HEK293 (cell line): ENCODE data around the gene CST9L.

Source experiments
- CTCF ChIA-PET: fragments of 350-600 bp; formaldehyde crosslinking; extraction: SDS; loops from one replicate; lab custom pipeline; 2021; ENCODE audit warnings: antibody characterized with exemption; lab: Yijun Ruan, JAX
- POLR2A ChIA-PET: fragments of 300-600 bp; formaldehyde crosslinking; extraction: SDS; loops from one replicate; lab custom pipeline; 2020; ENCODE audit warnings: antibody characterized with exemption, inconsistent platforms; lab: Yijun Ruan, JAX
- H3K27ac ChIP-seq: fragments of 200-500 bp; sonication (Bioruptor generic); 2 replicates; pipeline ENCODE4 v1.5.1; 2014; ENCODE audit warnings: low read depth, low read length, control low read depth, inconsistent platforms; ENCODE audit errors: extremely low read depth
- H3K36me3 ChIP-seq, 2 experiments: fragments of 200-500 bp in 1 of 2; sonication (Bioruptor generic) in 1 of 2; 1 replicate in 1 of 2; 2 replicates in 1 of 2; pipeline ENCODE4 v1.5.1; 2014 to 2017; ENCODE audit warnings: inconsistent platforms in 2 of 2, low read length in 2 of 2; ENCODE audit not compliant: control insufficient read depth in 2 of 2, insufficient read depth in 1 of 2
- H3K4me1 ChIP-seq: fragments of 200-500 bp; sonication (Bioruptor generic); 2 replicates; pipeline ENCODE4 v1.5.1; 2014; ENCODE audit warnings: mild to moderate bottlenecking, low read length, inconsistent platforms; ENCODE audit not compliant: control insufficient read depth, insufficient read depth
- H3K4me3 ChIP-seq: 2 replicates; pipeline ENCODE4 v1.5.1; 2011; ENCODE audit warnings: low read depth, mild to moderate bottlenecking, control low read depth, low read length, moderate library complexity
- H3K9me3 ChIP-seq: fragments of 200-500 bp; sonication (Bioruptor generic); 2 replicates; pipeline ENCODE4 v1.5.1; 2014; ENCODE audit warnings: low read depth, low read length, inconsistent platforms; ENCODE audit not compliant: control insufficient read depth, insufficient read depth
- BCL11A ChIP-seq: fragments of 450-650 bp; formaldehyde crosslinking; IDR thresholded peaks from 2 replicates; pipeline ENCODE4 v1.5.1; 2016; ENCODE audit warnings: low read depth, missing biosample characterization, missing genetic modification characterization
- EGR2 ChIP-seq: fragments of 450-650 bp; formaldehyde crosslinking; IDR thresholded peaks from 2 replicates; pipeline ENCODE4 v1.5.1; 2016; ENCODE audit warnings: low read depth, missing biosample characterization, missing genetic modification characterization
- FEZF1 ChIP-seq: fragments of 450-650 bp; formaldehyde crosslinking; IDR thresholded peaks from 2 replicates; pipeline ENCODE4 v1.5.1; 2016; ENCODE audit warnings: missing biosample characterization, missing genetic modification characterization
- KLF1 ChIP-seq: fragments of 450-650 bp; formaldehyde crosslinking; IDR thresholded peaks from 2 replicates; pipeline ENCODE4 v1.5.1; 2016; ENCODE audit warnings: missing biosample characterization, missing genetic modification characterization
- KLF17 ChIP-seq: fragments of 450-650 bp; formaldehyde crosslinking; IDR thresholded peaks from 2 replicates; pipeline ENCODE4 v1.5.1; 2016; ENCODE audit warnings: missing biosample characterization, missing genetic modification characterization
- KLF8 ChIP-seq: fragments of 450-650 bp; formaldehyde crosslinking; IDR thresholded peaks from 2 replicates; pipeline ENCODE4 v1.5.1; 2016; ENCODE audit warnings: missing biosample characterization, missing genetic modification characterization
- OSR2 ChIP-seq: fragments of 450-650 bp; formaldehyde crosslinking; IDR thresholded peaks from 2 replicates; pipeline ENCODE4 v1.5.1; 2016; ENCODE audit warnings: missing biosample characterization, missing genetic modification characterization
- OVOL3 ChIP-seq: fragments of 450-650 bp; formaldehyde crosslinking; IDR thresholded peaks from 2 replicates; pipeline ENCODE4 v1.5.1; 2016; ENCODE audit warnings: missing biosample characterization, missing genetic modification characterization
- RBAK ChIP-seq: fragments of 450-650 bp; formaldehyde crosslinking; IDR thresholded peaks from 2 replicates; pipeline ENCODE4 v1.5.1; 2016; ENCODE audit warnings: missing biosample characterization, missing genetic modification characterization
- ZBTB10 ChIP-seq: fragments of 450-650 bp; formaldehyde crosslinking; IDR thresholded peaks from 2 replicates; pipeline ENCODE4 v1.5.1; 2016; ENCODE audit warnings: missing biosample characterization, missing genetic modification characterization
- ZBTB26 ChIP-seq: fragments of 450-650 bp; formaldehyde crosslinking; optimal IDR thresholded peaks from 2 replicates; pipeline ENCODE3; 2016; ENCODE audit warnings: missing biosample characterization, mild to moderate bottlenecking, missing genetic modification characterization
- ZEB2 ChIP-seq: fragments of 450-650 bp; formaldehyde crosslinking; IDR thresholded peaks from 2 replicates; pipeline ENCODE4 v1.5.1; 2016; ENCODE audit warnings: missing biosample characterization, missing genetic modification characterization
- ZFP69B ChIP-seq: fragments of 450-650 bp; formaldehyde crosslinking; IDR thresholded peaks from 2 replicates; pipeline ENCODE4 v1.5.1; 2016; ENCODE audit warnings: missing biosample characterization, missing genetic modification characterization
- ZIC2 ChIP-seq: fragments of 450-650 bp; formaldehyde crosslinking; IDR thresholded peaks from 2 replicates; pipeline ENCODE4 v1.5.1; 2016; ENCODE audit warnings: missing biosample characterization, missing genetic modification characterization
- ZNF114 ChIP-seq: fragments of 450-650 bp; formaldehyde crosslinking; IDR thresholded peaks from 2 replicates; pipeline ENCODE4 v1.5.0; 2017; ENCODE audit warnings: missing biosample characterization, missing genetic modification characterization
- ZNF239 ChIP-seq: fragments of 450-650 bp; formaldehyde crosslinking; IDR thresholded peaks from 2 replicates; pipeline ENCODE4 v1.5.1; 2016; ENCODE audit warnings: missing biosample characterization, missing genetic modification characterization
- ZNF302 ChIP-seq: fragments of 450-650 bp; formaldehyde crosslinking; IDR thresholded peaks from 2 replicates; pipeline ENCODE4 v1.5.1; 2016; ENCODE audit warnings: missing biosample characterization, missing genetic modification characterization, low read depth
- ZNF37A ChIP-seq: fragments of 450-650 bp; IDR thresholded peaks from 2 replicates; pipeline ENCODE4 v1.5.1; 2018; ENCODE audit warnings: missing biosample characterization, missing genetic modification characterization
- ZNF404 ChIP-seq: fragments of 450-650 bp; formaldehyde crosslinking; IDR thresholded peaks from 2 replicates; pipeline ENCODE4 v1.5.1; 2017; ENCODE audit warnings: missing biosample characterization, missing genetic modification characterization
- ZNF416 ChIP-seq: fragments of 450-650 bp; formaldehyde crosslinking; IDR thresholded peaks from 2 replicates; pipeline ENCODE4 v1.5.1; 2016; ENCODE audit warnings: missing biosample characterization, missing genetic modification characterization
- ZNF449 ChIP-seq: fragments of 450-650 bp; formaldehyde crosslinking; IDR thresholded peaks from 2 replicates; pipeline ENCODE4 v1.5.1; 2017; ENCODE audit warnings: missing biosample characterization, mild to moderate bottlenecking, missing genetic modification characterization, moderate library complexity
- ZNF518A ChIP-seq: fragments of 450-650 bp; formaldehyde crosslinking; conservative IDR thresholded peaks from 2 replicates; pipeline ENCODE4 v1.5.1; 2016; ENCODE audit warnings: low read depth, missing biosample characterization, missing genetic modification characterization
- ZNF529 ChIP-seq: fragments of 450-650 bp; formaldehyde crosslinking; IDR thresholded peaks from 2 replicates; pipeline ENCODE4 v1.5.1; 2017; ENCODE audit warnings: missing genetic modification characterization, missing biosample characterization; ENCODE audit not compliant: insufficient replicate concordance
- ZNF658 ChIP-seq: fragments of 450-650 bp; formaldehyde crosslinking; IDR thresholded peaks from 2 replicates; pipeline ENCODE4; 2016; ENCODE audit warnings: missing biosample characterization, missing genetic modification characterization
- ZXDB ChIP-seq: fragments of 450-650 bp; formaldehyde crosslinking; IDR thresholded peaks from 2 replicates; pipeline ENCODE4 v1.5.1; 2016; ENCODE audit warnings: missing biosample characterization, missing genetic modification characterization

The CST9L gene

GRCh38 chr20:23540624-23541023 lies 27.7 kb downstream of the CST9L start:
- Histone ChIP-seq H3K9me3 (no peaks in the 10 kb centered on the region), H3K4me3 (no peak overlapping the region), H3K4me1 (no peaks in the 10 kb centered on the region), H3K36me3 (no peaks in the 10 kb centered on the region), H3K27ac (no peak overlapping the region)
- POLR2A ChIA-PET: no interaction called here
- TF ChIP-seq OSR2 (tag by site-specific recombination) (no peak), ZBTB10 (no peak), ZIC2 (tag by site-specific recombination) (no peak), ZNF239 (tag by site-specific recombination) (no peak), ZNF404 (tag by site-specific recombination) (no peak), KLF1 (tag by site-specific recombination) (no peak), ZBTB26 (tag by site-specific recombination) (no peak), RBAK (tag by site-specific recombination) (no peak), ZNF529 (tag by site-specific recombination) (no peak), ZFP69B (tag by site-specific recombination) (no peak), ZXDB (tag by site-specific recombination) (no peak), ZNF449 (no peak), ZNF658 (tag by site-specific recombination) (no peak), ZNF518A (no peak)
- CTCF ChIA-PET: interaction anchor here (0.6 kb wide), 1 partner anchor 9 kb away, joined by 4 read pairs; no protein-coding TSS in a partner anchor

GRCh38 chr20:23537030-23537429 lies 31.3 kb downstream of the CST9L start:
- CTCF ChIA-PET: no interaction called here
- no peak overlapping the region for H3K4me3 ChIP-seq
- no peaks in the 10 kb centered on the region for H3K4me1 ChIP-seq
- no peaks in the 10 kb centered on the region for H3K9me3 ChIP-seq
- H3K27ac ChIP-seq: no peak overlapping the region
- POLR2A ChIA-PET: no interaction called here
- no peaks in the 10 kb centered on the region for H3K36me3 ChIP-seq
- TF ChIP-seq KLF17 (tag by site-specific recombination) (no peak), ZNF37A (tag by site-specific recombination) (no peak), EGR2 (tag by site-specific recombination) (no peak), FEZF1 (tag by site-specific recombination) (no peak), ZNF302 (no peak), ZNF114 (tag by site-specific recombination) (no peak), ZEB2 (no peak), KLF8 (no peak), BCL11A (tag by site-specific recombination) (no peak), ZFP69B (tag by site-specific recombination) (no peak), ZNF416 (tag by site-specific recombination) (no peak), OVOL3 (tag by site-specific recombination) (no peak)
